GM21423 (cell line): ENCODE results near the gene SHANK1.
"Not testable (repeated sequence)": the region's sequence is repeated elsewhere in the genome, so short reads cannot be mapped to it uniquely, and the experiment has no call there.

Source experiments
- ATAC-seq: cut with Tn5 transposase; IDR thresholded peaks from one replicate; pipeline ENCODE4 v1.9.1; 2021; ENCODE audit warnings: mild to moderate bottlenecking, moderate library complexity; ENCODE audit not compliant: unreplicated experiment

SHANK1 gene

GRCh38 chr19:50640368-50640767 is 79.2 kb downstream of the SHANK1 start:
- no peak for ATAC-seq

GRCh38 chr19:50639121-50640112 is 80.2 kb downstream of the SHANK1 start, which contains the start of gene SYT3:
Gene SYT3, minus strand, starts transcription at chr19:50639881. Its CDS starts 2,470 bp downstream, at chr19:50637411.
- no peak for ATAC-seq

- ATAC-seq = no peak
Measured at GRCh38 chr19:50638600-50638999, 81.0 kb downstream of the SHANK1 start.

GRCh38 chr19:50636317-50637085 is 83.1 kb downstream of the SHANK1 start:
- ATAC-seq = no peak

- ATAC-seq = no peak
Measured at GRCh38 chr19:50633973-50634372, 85.6 kb downstream of the SHANK1 start.

- ATAC-seq = no peak
Measured at GRCh38 chr19:50633359-50633758, 86.2 kb downstream of the SHANK1 start.

- no peak for ATAC-seq
Measured at GRCh38 chr19:50632151-50632835, 87.3 kb downstream of the SHANK1 start.

GRCh38 chr19:50629801-50630200 is 89.8 kb downstream of the SHANK1 start:
- ATAC-seq = no peak

- no peak for ATAC-seq
Measured at GRCh38 chr19:50629194-50629593, 90.4 kb downstream of the SHANK1 start.

- ATAC-seq = no peak
Measured at GRCh38 chr19:50628551-50628950, 91.1 kb downstream of the SHANK1 start.

GRCh38 chr19:50628146-50628545 is 91.5 kb downstream of the SHANK1 start:
- ATAC-seq = no peak

GRCh38 chr19:50626795-50627194 is 92.8 kb downstream of the SHANK1 start:
- no peak for ATAC-seq

GRCh38 chr19:50626011-50626410 is 93.6 kb downstream of the SHANK1 start:
- ATAC-seq = no peak

- no peak for ATAC-seq
Measured at GRCh38 chr19:50624949-50625600, 94.5 kb downstream of the SHANK1 start.

GRCh38 chr19:50620394-50620906 is 99.2 kb downstream of the SHANK1 start:
- ATAC-seq = not testable (repeated sequence)

- not testable (repeated sequence) for ATAC-seq
Measured at GRCh38 chr19:50619184-50619583, 100.4 kb downstream of the SHANK1 start.

- ATAC-seq = not testable (repeated sequence)
Measured at GRCh38 chr19:50618379-50618778, 101.2 kb downstream of the SHANK1 start.

- not testable (repeated sequence) for ATAC-seq
Measured at GRCh38 chr19:50612504-50613404, 106.8 kb downstream of the SHANK1 start.
